Glutamatergic neuron (in vitro differentiated cells): ENCODE data around the gene LMF2. TPM values are rescaled to one million over a fixed set of nuclear protein-coding genes. Genes with fewer than 3 reads are reported as not detected.
A peak's percentile ranks its signal among the peaks of the same experiment; 100 is the strongest.

Experiments used
- DNase-seq: peaks from one replicate; pipeline ENCODE4 v3.0.0; 2022
- H3K27ac Mint-ChIP-seq: one replicate; pipeline ENCODE4 v1.8.0; 2020; ENCODE audit warnings: mild to moderate bottlenecking, mixed read lengths, inconsistent platforms; ENCODE audit not compliant: unreplicated experiment
- H3K27me3 Mint-ChIP-seq: one replicate; pipeline ENCODE4 v1.8.0; 2020; ENCODE audit warnings: mild to moderate bottlenecking, moderate library complexity, mixed read lengths, inconsistent platforms; ENCODE audit not compliant: unreplicated experiment
- H3K36me3 Mint-ChIP-seq: one replicate; pipeline ENCODE4 v1.8.0; 2020; ENCODE audit warnings: mild to moderate bottlenecking, mixed read lengths, inconsistent platforms; ENCODE audit not compliant: unreplicated experiment
- H3K4me1 Mint-ChIP-seq: one replicate; pipeline ENCODE4 v1.8.0; 2020; ENCODE audit warnings: mild to moderate bottlenecking, low read depth, mixed read lengths, inconsistent platforms; ENCODE audit not compliant: unreplicated experiment
- H3K4me3 Mint-ChIP-seq: one replicate; pipeline ENCODE4 v1.8.0; 2020; ENCODE audit warnings: mild to moderate bottlenecking, mixed read lengths, inconsistent platforms; ENCODE audit not compliant: unreplicated experiment
- H3K9me3 Mint-ChIP-seq: one replicate; pipeline ENCODE4 v1.8.0; 2020; ENCODE audit warnings: mild to moderate bottlenecking, moderate library complexity, mixed read lengths, inconsistent platforms; ENCODE audit not compliant: unreplicated experiment
- CTCF ChIP-seq: fragments of 200-600 bp; sonication (generic); IDR thresholded peaks from one replicate; pipeline ENCODE4 v1.5.0; 2021; ENCODE audit not compliant: partially characterized antibody, unreplicated experiment
- total RNA-seq: library from RNA; stranded (reverse); fragmentation: NEBNext Ultra II Directional; extraction: Animal tissue kit (Norgen Biotek cat#: 25700); gene quantifications from one replicate; pipeline ENCODE4 v1.2.1, GENCODE V29; 2021; ENCODE audit not compliant: unreplicated experiment

The LMF2 gene
- total RNA-seq, 1 donor from 2014 or later, result 62.2 TPM

DNA sequence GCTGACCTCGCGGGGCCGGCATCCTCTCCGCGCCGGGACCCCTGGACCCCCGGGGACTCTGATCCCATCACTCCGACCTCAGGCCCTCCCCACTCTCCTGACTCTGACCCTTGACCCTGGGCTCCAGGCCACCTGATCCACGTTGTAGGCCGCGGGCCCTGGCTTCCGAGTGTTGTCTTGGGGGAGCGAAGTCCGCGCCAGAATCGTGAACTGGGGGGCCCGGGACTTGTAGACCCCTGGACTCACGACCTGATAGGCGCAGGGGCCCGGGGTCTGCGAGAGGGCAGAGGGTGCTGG is 23.0 kb upstream of the LMF2 start:
- H3K4me3 Mint-ChIP-seq, result peak overlapping the region; percentile 46
- H3K27me3 Mint-ChIP-seq, result peaks cover 25% of the 10 kb centered on the region
- peaks cover 10% of the 10 kb centered on the region for H3K9me3 Mint-ChIP-seq
- TF ChIP-seq CTCF, result no peak
- H3K36me3 Mint-ChIP-seq, result no peaks in the 10 kb centered on the region
- DNase-seq, result no peak
- H3K27ac Mint-ChIP-seq, result no peak overlapping the region
- H3K4me1 Mint-ChIP-seq, result peaks cover 8% of the 10 kb centered on the region

DNA sequence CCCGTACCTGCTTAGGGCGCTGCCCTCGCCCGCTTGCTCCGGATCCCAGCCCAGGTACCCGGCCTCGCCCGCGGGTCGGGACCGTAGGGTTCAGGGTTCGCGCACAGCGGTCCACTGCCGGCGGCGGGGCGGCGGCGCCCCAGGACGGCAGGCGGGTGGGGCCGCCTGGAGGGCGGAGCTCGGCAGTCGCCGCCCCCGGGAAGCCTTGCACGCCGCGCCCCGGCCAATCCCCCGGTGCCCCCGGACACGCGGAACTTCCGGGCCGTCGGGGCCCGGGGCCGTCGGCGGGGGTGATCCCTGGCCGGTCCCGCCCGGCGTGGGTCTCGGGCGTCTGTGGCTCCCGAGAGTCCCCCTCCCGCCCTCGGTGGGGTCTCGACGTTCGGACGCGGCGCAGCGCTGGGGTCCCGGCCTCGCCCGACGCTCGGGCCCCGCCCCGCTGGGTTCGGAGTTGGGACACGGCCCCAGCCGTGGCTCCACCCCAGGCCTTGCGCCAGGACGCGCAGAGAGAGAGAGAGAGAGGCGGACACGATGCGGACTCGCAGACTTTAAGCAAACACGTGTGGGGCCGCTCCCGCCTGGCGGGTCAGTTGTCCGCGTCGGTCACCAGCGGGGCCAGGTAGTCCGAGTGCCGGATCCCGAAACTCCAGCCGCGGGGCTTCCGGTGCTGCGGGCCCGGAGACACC is 22.5 kb upstream of the LMF2 start, which contains the start of gene TYMP:
Gene TYMP, minus strand, starts transcription at position 116 of the 683 bp plus-strand sequence. CDS start 303 bp downstream, outside the sequence.
- H3K4me3 Mint-ChIP-seq, result peak within 1 kb of the TSS; percentile 46
- no peaks in the 10 kb centered on the region for H3K36me3 Mint-ChIP-seq
- no peak for TF ChIP-seq CTCF
- no peak within 1 kb of the TSS for H3K27ac Mint-ChIP-seq
- H3K27me3 Mint-ChIP-seq, result peaks cover 25% of the 10 kb centered on the region
- H3K4me1 Mint-ChIP-seq, result peaks cover 8% of the 10 kb centered on the region
- DNase-seq, result peak; percentile 24
- H3K9me3 Mint-ChIP-seq, result peaks cover 10% of the 10 kb centered on the region

- peaks cover 3% of the 10 kb centered on the region for H3K36me3 Mint-ChIP-seq
- no peak overlapping the region for H3K4me3 Mint-ChIP-seq
- H3K4me1 Mint-ChIP-seq, result peaks cover 11% of the 10 kb centered on the region
Observed at GRCh38 chr22:50529416-50529896, 22.0 kb upstream of the LMF2 start.

GRCh38 chr22:50528682-50529415 is 21.3 kb upstream of the LMF2 start:
- no peak for DNase-seq
- Mint-ChIP-seq H3K27me3 (peaks cover 30% of the 10 kb centered on the region), H3K4me1 (peaks cover 12% of the 10 kb centered on the region), H3K9me3 (peaks cover 15% of the 10 kb centered on the region), H3K4me3 (no peak overlapping the region), H3K36me3 (peaks cover 5% of the 10 kb centered on the region), H3K27ac (no peak overlapping the region)
- TF ChIP-seq CTCF, result no peak

More at GRCh38 chr22:50529416-50529896, 22.0 kb upstream of the LMF2 start:
- no peak overlapping the region for H3K27ac Mint-ChIP-seq
- peaks cover 28% of the 10 kb centered on the region for H3K27me3 Mint-ChIP-seq
- peaks cover 14% of the 10 kb centered on the region for H3K9me3 Mint-ChIP-seq
- no peak for DNase-seq
- TF ChIP-seq CTCF, result no peak
